ENCODE data around the gene RPS6KA2. TPM values are rescaled to one million over a fixed set of nuclear protein-coding genes. Genes with fewer than 3 reads are reported as not detected.
A peak's percentile ranks its signal among the peaks of the same experiment; 100 is the strongest.
"Not testable (repeated sequence)": the region's sequence is repeated elsewhere in the genome, so short reads cannot be mapped to it uniquely, and the experiment has no call there.

The RPS6KA2 gene
- polyA plus RNA-seq, 5 donors, result 38.9 to 52.0 (median 42.5) TPM

DNA sequence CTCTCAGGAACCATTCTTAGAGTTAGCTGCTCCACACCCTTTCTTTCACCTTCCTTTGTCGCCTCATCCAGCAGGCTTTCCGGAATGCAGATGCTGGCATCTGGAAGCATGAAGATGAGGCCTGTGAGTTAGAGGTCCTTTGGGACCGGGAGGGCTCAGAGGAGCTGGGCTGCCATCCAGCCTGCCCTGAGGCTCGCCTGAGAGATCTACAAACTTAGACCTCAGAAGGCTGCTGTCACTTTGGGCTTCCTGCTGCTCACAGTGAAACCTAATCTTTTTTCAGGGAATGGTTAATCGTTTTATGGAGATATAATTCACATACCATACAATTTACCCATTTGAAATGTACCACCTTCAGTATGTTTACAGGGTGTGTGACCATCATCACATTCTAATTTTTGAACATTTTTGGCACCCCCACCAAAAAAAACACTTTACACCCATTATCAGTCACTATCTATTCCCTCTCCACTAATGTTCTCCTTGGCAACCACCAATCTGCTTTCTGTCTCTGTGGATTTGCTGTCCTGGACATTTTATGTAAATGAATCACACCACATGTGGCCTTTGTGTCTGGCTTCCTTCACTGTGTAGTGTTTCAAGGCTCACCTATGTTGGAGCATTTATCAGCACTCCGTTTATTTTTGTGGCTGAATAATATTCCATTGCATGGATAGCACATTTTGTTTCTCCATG lies 224.3 kb downstream of the RPS6KA2 start:
- DNase-seq, result no peak

DNA sequence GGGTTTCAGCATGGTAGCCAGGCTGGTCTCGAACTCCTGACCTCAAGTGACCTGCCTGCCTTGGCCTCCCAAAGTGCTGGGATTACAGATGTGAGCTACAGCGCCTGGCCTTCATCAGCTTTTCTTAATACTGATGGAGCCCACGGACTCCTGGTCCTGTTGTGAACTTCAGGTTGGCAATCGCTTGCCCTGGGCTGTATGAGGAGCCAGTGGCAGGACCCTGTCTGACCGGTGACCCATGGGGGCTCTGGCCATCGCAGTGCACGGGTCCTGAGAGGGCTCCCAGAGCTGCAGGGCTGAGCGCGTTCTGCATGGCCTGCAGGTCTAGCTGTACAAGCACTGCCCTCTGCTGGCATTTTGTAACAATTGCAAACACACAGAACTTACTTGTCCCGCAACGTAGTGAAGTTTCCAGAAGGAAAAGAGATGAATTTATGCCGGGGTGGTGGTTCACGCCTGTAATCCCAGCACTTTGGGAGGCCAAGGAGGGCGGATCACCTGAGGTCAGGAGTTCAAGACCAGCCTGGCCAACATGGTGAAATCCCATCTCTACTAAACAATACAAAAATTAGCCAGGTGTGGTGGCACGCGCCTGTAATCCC lies 226.3 kb downstream of the RPS6KA2 start:
- peak in 1 of 2 donors; percentile 57 for DNase-seq

DNA sequence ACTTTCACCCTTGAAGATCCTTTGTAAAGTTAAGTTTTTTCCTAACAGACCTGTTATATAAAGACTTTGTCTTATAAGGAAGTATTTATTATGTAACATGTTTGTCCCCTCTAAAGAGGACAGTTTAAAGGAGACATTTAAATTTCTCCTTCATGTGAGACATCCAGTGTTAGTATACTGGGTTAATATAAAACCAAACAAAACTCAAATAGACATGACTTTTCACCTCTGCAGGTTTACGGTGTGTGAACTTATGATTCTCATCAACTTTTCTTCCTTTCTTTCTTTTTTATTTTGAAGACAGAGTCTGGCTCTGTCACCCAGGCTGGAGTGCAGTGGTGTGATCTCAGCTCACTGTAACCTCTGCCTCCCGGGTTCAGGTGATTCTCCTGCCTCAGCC lies 226.9 kb downstream of the RPS6KA2 start:
- no peak for DNase-seq

DNA sequence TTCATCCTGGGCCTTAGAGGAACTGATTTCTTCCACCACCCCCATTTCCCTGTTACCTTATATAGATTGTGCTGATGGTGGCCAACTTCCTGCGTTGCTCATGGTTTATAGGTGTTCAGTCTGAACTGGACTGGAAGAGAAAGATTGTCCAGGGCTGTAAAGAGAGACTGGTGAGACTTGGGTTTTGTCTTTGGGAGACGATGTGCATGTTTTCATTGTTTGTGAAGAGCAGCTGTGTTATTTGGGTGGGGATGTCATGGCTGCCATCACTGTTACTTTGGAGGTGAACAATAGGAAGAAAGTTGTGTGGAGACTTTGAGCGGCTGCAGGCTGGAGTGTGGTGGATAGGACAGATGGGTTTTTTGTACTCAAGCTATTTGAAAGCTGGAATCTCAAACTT lies 228.7 kb downstream of the RPS6KA2 start:
- no peak for DNase-seq

DNA sequence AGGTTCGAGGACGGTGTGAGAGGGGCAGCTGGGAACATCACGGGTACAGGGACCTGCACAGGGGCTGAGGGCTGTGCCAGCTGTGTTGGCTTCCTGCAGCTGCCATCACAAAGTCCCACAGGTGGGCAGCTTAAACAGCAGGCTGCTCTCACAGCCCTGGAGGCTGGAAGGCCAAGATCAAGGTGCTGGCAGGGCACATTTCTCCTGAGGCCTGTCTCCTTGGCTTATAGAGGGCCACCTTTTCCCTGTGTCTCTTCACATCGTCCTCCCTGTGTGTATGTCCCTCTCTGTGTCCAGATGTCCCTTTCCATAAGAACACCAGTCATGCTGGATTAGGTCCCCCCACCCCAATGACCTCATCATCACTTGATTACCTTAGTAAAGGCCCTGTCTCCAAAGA lies 229.2 kb downstream of the RPS6KA2 start:
- no peak for DNase-seq

DNA sequence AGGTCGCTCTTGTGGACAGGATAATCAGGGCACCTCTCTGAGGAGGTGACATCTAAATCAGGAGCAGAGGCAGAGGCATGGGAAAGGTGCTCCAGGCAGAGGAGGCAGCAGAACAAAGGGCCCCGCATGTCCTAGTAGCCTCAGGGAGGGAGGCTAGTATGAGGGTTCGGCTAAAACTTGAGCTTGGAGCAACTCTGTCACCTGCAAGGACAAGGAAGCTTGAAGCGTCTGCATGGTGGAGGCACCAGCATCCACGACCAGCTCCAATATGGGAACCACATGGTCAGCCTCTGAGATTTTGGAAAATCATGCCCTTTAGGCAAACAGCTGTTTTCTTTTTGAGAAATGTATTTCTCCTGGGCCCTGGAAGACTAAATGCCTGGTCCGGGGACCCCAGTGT lies 231.3 kb downstream of the RPS6KA2 start:
- no peak for DNase-seq

DNA sequence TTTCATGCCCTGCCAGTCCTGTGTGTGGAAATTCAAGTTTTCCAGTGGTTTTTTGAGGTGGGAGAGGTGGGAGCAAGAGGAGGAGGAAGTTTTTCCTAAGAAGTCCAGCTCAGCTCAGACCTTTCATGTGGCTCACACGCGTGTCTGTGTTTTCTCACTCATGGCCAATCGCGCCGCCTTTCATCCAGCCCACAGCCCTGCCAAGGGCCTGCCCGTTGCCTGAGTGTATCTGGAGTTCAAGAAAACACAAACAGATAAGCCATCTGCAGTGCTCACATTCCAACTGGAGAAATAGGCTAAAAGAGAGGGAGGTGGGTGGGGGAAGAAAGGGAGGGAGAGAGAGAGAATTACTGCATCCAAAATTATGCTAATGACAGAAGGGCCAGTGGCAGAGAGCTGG lies 231.7 kb downstream of the RPS6KA2 start:
- DNase-seq, result no peak

DNA sequence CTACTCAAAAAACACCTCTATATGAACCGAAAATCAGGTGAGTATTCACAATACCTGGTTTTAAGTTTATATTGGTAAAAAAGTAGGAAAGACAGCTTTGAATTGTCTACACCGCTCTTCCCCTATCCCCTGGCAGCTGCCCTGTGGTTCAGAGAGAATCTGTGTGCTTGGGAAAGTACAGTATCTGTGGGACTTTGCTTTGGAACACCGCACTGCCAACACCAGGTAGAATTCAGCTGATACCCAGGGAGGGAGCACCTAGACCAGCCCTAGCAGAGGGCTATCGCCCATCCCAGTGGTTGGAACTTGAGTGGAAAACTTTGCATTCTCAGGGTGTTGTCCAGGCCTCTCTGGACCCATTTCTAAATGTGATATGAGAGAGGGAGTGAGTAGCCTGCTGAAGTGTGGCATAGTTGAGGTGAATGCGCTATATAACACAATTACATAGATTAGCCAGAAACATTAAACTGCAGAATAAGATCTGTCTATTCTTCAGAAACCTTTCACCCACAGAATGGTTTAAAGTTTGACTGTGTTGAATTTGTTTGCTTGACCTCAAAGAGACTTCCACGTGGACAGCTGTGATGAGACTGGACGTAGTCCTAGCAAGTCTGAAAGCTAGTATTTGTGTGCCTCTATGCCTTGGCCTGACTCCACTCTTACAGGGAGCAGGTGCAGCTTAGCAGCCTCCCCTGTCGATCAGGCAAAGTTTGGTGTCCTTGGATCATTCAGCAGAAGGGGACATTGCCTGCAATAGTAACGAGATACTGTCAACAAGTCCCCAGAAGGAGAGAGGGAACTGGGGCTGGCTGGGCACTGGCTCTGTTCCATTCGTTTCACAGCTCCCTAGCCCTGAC lies 232.8 kb downstream of the RPS6KA2 start:
- DNase-seq, result no peak

DNA sequence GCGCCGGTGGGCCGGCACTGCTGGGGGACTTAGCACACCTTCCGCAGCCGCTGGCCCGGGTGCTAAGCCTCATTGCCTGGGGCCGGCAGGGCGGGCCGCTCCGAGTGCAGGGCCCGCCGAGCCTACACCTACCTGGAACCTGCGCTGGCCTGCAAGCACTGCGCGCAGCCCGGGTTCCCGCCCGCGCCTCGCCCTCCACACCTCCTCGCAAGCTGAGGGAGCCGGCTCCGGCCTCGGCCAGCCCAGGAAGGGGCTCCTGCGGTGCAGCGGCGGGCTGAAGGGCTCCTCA lies 233.6 kb downstream of the RPS6KA2 start:
- no peak for DNase-seq

DNA sequence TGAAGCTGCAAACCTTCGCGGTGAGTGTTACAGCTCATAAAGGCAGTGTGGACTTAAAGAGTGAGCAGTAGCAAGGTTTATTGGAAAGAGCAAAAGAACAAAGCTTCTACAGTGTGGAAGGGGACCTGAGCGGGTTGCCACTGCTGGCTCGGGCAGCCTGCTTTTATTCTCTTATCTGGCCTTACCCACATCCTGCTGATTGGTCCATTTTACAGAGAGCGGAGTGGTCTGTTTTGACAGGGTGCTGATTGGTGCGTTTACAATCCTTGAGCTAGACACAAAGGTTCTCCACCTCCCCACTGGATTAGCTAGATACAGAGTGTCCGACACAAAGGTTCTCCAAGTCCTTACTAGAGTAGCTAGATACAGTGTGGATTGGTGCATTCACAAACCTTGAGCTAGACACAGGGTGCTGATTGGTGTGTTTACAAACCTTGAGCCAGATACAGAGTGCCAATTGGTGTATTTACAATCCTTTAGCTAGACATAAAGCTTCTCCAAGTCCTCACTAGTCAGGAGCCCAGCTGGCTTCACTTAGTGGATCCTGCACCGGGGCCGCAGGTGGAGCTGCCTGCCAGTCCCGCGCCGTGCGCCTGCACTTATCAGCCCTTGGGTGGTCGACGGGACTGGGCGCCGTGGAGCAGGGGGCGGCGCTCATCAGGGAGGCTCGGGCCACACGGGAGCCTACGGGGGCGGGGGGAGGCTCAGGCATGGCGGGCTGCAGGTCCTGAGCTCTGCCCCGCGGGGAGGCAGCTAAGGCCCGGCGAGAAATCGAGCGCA lies 234.1 kb downstream of the RPS6KA2 start:
- DNase-seq, result not testable (repeated sequence)

DNA sequence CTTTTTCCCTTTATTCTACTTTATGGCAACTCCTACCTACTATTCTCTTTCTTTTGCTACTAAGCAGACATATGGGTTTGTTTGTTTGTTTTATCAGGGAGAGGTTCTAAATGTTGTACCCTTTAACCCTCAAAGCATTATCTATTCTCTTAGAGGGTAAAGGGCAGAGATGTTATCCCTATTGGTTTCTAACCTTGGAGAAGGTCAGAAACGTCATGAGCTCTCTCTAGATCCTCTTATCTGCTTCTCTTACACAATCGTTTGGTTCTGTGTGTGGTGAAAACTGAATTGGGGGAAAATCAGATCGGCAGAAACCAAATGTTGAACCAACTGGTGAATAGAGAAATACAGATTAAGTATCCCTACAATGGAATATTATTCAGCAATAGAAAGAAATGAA lies 237.9 kb downstream of the RPS6KA2 start:
- no peak for DNase-seq

DNA sequence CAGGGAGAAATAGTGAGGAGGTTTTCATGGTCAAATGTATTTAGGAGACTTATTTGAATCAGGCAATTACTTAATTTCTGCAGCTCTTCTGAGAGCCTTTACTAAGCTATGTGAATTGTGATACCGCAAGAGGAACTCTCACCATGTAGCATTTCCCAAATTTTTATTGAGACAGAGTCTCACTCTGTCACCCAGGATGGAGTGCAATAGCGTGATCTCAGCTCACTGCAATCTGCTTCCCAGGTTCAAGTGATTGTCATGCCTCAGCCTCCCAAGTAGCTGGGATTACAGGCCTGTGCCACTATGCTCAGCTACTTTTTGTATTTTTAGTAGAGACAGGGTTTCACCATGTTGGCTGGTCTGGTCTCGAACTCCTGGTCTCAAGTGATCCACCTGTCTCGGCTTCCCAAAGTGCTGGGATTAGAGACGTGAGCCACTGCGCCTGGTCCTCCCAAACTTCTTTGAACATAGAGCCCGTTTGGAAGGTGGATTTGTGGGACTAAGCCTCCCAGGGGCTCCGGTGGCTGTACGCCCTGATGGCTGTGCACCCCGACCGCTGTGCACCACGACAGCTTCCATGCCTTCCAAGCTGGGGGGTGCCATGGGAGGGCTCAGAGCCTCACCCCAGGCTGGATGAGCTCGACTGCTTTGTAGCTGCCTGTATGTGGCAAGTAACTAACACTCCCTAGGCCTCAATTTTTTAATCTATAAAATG lies 238.6 kb downstream of the RPS6KA2 start:
- no peak for DNase-seq

DNA sequence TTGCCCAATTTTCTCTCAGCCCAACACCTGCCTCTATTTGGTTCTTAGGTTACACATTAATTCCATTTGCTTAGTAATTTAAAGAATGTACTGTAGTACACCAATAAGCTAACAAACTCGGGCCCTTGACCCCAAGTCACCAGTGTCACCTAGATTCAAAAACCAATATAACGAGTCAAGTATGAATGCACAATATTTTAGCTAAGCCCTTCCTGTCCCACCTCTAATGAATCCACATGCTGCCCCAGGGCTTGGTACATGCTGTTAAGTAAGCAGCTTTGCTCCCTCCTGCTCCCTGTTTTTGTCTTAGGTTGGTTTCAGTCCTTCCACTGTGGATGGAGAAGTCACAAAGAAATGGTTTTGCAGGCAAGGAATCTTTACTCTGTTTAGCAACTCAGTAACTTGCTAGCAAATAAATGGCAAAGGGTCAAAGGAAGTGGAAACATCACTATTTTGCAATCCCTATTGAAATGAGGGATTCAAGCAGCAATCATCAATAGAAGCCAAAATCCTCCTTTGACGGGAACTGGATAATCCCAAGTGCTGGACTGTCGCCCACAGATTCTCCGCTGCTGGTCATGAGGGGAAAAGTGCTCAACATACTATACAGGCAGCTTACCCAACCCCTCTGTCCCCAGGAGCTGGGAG lies 239.3 kb downstream of the RPS6KA2 start:
- no peak for DNase-seq

DNA sequence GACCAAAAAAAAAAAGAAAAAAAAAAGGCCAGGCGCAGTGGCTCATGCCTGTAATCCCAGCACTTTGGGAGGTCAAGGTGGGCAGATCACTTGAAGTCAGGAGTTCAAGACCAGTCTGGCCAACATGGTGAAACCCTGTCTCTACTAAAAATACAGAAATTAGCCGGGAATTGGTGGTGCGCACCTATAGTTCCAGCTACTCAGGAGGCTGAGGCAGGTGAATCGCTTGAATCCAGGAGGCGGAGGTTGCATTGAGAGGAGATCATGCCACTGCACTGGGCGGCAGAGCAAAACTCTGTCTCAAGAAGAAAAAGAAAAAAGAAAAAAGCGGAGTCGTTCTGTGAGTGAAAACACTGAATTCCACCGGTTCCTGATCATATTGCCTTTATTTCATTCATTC lies 240.0 kb downstream of the RPS6KA2 start:
- DNase-seq, result not testable (repeated sequence)

DNA sequence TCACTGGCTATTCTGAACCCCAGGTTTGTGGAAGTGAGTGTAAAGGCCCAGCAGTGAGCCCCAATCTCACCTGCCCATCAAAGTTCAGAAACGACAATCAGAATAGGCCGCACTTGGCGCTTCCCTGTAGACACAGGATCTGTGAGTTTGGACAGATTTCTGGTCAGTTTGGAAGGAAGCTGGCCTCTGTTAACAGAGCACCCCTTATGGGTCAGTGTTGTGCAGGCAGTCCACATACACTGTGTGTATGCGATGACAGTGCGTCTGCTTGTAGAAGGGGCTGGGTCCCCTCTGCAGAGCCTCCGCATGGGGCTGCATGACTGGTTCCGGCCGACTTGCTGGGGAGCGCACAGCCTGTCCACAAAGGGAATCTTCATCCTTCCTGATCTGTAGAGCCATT lies 240.9 kb downstream of the RPS6KA2 start:
- no peak for DNase-seq

DNA sequence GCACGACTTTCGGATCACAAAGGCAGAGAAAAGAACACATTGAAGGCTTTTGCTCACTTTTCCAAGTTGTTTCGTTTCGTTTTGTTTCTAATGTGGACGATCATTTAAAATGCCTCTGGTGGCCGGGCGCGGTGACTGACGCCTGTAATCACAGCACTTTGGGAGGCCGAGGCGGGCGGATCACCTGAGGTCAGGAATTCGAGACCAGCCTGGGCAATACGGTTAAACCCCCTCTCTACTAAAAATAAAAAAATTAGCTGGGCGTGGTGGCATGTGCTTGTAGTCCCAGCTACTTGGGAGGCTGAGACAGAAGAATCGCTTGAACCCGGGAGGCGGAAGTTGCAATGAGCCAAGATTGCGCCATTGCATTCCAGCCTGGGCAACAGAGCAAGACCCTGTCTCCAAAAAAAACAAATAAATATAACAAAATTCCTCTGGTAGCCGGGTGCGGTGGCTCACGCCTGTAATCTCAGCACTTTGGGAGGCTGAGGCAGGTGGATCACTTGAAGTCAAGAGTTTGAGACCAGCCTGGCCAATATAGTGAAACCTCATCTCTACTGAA lies 243.2 kb downstream of the RPS6KA2 start:
- not testable (repeated sequence) for DNase-seq

DNA sequence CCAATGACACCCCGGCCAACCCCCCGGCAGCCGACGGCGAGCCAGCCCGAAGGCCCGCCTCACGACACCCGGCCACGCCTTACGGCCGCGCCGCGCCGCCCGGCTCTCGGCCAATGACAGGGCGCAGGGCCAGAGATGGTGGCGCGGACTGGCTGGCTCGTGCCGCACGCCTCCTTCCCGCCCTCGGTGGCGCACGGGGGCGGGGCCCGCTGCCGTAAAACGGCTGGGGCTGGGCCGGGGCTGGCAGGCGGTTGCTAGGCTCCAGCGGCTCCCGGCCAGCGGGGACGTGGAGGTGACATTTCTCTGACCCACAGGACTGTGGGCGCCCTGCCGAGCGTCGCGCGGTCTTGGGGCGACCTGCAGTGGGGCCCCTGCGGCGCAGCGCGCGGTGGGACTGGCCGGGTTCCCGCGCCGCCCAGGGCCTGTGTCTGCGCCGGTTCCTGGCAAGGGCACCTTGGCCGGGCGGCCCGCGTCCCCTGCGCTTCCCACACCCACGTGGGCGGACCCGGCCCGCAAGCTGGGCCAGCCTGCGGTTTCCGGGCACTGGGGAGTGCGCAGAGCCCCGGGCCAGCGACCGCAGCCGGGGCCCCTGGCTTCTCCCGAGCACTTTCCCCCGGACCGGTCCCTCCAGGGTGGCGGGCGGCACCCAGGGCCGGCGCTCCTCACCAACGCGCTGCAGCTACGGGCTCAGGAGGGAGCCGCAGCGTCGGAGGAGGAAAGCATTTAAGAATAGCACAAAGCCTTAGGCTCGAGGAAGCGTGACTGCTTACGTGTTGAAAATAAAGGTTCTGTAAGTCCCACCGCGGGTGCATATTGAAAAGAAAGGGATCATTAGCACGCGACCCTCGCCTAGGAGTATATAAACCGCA lies 243.9 kb downstream of the RPS6KA2 start, which contains the start of gene MPC1:
Gene MPC1 (minus strand): TSS at position 8 of the 869 bp plus-strand sequence. CDS start 64 bp downstream, outside the sequence.
- peak; percentile 97 to 98 for DNase-seq

DNA sequence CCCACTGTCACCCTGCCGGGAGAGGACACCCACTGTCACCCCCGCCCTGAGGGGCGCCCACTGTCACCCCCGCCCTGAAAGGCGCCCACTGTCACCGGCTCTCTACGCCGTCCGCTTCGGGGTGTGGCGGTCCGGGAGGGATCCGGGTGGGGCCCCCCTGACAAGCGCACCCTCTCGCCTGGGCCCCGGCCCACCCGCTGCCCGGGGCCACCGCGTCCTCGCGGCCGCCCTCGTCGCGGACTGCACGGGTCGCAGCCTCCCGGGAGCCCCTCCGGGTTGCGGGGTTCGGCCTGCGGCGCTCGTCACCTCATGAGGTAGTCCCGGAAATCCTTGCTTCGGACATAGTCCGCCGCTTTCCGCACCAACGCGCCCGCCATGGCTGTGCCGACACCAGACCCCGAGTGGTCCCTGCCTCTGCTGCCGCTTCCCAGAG lies 244.5 kb downstream of the RPS6KA2 start:
- DNase-seq, result no peak

DNA sequence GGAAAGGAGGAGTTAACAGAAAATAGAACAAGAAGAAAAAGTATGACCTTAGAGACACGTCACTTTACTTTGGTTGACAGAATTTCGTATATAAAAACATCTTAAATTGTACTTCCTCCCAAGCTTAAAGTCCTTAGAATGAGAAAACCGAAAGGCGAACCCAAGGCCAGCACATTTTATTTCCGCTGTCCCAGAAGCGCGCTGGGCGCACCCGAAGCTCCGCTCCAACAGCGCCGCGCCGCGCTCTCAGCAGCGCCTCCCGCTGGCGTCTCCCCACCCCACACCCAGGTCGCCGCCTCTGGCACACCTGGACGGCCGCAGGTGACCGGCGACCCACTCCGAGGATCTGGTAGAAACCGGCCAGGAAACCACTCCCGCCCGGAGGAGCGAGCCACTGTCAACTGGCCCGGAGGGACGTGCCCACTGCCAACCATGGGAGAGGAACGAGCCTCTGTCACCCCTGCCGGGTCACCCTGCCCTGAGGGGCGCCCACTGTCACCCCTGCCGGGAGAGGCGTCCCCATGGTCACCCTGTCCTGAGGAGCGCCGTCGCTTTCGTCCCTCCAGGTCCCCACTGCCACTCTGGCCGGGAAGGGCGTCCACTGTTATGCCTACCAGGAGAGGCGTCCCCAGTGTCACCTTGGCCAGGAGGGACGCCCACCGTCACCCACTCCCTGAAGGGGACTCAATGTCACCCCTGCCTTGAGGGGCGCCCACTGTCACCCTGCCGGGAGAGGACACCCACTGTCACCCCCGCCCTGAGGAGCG lies 245.1 kb downstream of the RPS6KA2 start:
- peak; percentile 52 to 59 for DNase-seq
